WTC11 (cell line): ENCODE data around the gene TOM1L2. TPM values are rescaled to one million over a fixed set of nuclear protein-coding genes. Genes with fewer than 3 reads are reported as not detected.

ENCODE experiments used
- ATAC-seq: fragments of 200-7000 bp; cut with Tn5 transposase; 2 replicates; pipeline ENCODE4 v1.10.0; 2021; ENCODE audit warnings: mild to moderate bottlenecking, moderate library complexity
- CTCF ChIA-PET: fragments of 300-600 bp; sonication (Branson Sonifier 250); formaldehyde crosslinking; loops from one replicate; lab custom pipeline; 2021; ENCODE audit warnings: antibody characterized with exemption; lab: Charles Lee
- POLR2A ChIA-PET: fragments of 350-600 bp; sonication (Branson Sonifier 250); formaldehyde crosslinking; loops from one replicate; lab custom pipeline; 2021; ENCODE audit warnings: antibody characterized with exemption; lab: Charles Lee
- DNase-seq: peaks from one replicate; pipeline ENCODE4 v3.0.0; 2021; ENCODE audit warnings: low spot score
- H3K27ac Mint-ChIP-seq: 2 replicates; pipeline ENCODE4 v1.8.0; 2021; ENCODE audit warnings: mixed read lengths
- H3K27me3 Mint-ChIP-seq: 2 replicates; pipeline ENCODE4 v1.8.0; 2021; ENCODE audit warnings: low read depth, mild to moderate bottlenecking, moderate library complexity, mixed read lengths
- H3K36me3 Mint-ChIP-seq: 2 replicates; pipeline ENCODE4 v1.8.0; 2021; ENCODE audit warnings: mixed read lengths
- H3K4me1 Mint-ChIP-seq: 2 replicates; pipeline ENCODE4 v1.8.0; 2022; ENCODE audit warnings: mixed read lengths
- H3K4me3 Mint-ChIP-seq: 2 replicates; pipeline ENCODE4 v1.8.0; 2021; ENCODE audit warnings: mild to moderate bottlenecking, moderate library complexity, mixed read lengths
- H3K9me3 Mint-ChIP-seq: 2 replicates; pipeline ENCODE4 v1.8.0; 2021; ENCODE audit warnings: mixed read lengths
- ARID4B ChIP-seq: sonication (generic); formaldehyde crosslinking; IDR thresholded peaks from 2 replicates; pipeline ENCODE4 v1.8.0; 2023; ENCODE audit warnings: missing genetic modification reagents, mild to moderate bottlenecking, borderline replicate concordance
- E2F4 ChIP-seq: sonication (generic); formaldehyde crosslinking; IDR thresholded peaks from 2 replicates; pipeline ENCODE4 v1.8.1; 2022; ENCODE audit warnings: low read depth, mild to moderate bottlenecking, moderate library complexity, missing genetic modification reagents, borderline replicate concordance
- GTF2I ChIP-seq: fragments of 250-450 bp; sonication (Bioruptor Pico); conservative IDR thresholded peaks from 2 replicates; pipeline ENCODE4 v1.4.0; 2021; ENCODE audit warnings: mild to moderate bottlenecking
- IRF1 ChIP-seq: sonication (generic); formaldehyde crosslinking; IDR thresholded peaks from 2 replicates; pipeline ENCODE4 v1.8.0; 2023; ENCODE audit warnings: missing genetic modification reagents
- KAT7 ChIP-seq: sonication (generic); formaldehyde crosslinking; IDR thresholded peaks from 2 replicates; pipeline ENCODE4 v1.8.1; 2023; ENCODE audit warnings: missing genetic modification reagents, mild to moderate bottlenecking, borderline replicate concordance
- MLX ChIP-seq: sonication (generic); formaldehyde crosslinking; IDR thresholded peaks from 2 replicates; pipeline ENCODE4 v1.8.1; 2023; ENCODE audit warnings: mild to moderate bottlenecking, missing genetic modification reagents, moderate library complexity
- SOX15 ChIP-seq: fragments of 250-450 bp; sonication (Bioruptor Pico); IDR thresholded peaks from 2 replicates; pipeline ENCODE4 v1.9.0; 2021; ENCODE audit warnings: mild to moderate bottlenecking
- TEAD4 ChIP-seq: sonication (generic); formaldehyde crosslinking; IDR thresholded peaks from 2 replicates; pipeline ENCODE4 v1.8.0; 2022; ENCODE audit warnings: mild to moderate bottlenecking, missing genetic modification reagents
- ZNF138 ChIP-seq: sonication (generic); formaldehyde crosslinking; conservative IDR thresholded peaks from 2 replicates; pipeline ENCODE4 v1.8.1; 2022; ENCODE audit warnings: mild to moderate bottlenecking, moderate library complexity, missing genetic modification reagents
- ZNF232 ChIP-seq: sonication (generic); formaldehyde crosslinking; IDR thresholded peaks from 2 replicates; pipeline ENCODE4 v1.8.0; 2022; ENCODE audit warnings: mild to moderate bottlenecking, missing genetic modification reagents
- ZNF281 ChIP-seq: sonication (generic); formaldehyde crosslinking; IDR thresholded peaks from 2 replicates; pipeline ENCODE4 v1.8.0; 2023; ENCODE audit warnings: mild to moderate bottlenecking, missing genetic modification reagents
- total RNA-seq: library from RNA; stranded (reverse); gene quantifications from 3 replicates; pipeline ENCODE4 v1.2.3, GENCODE V29; 2021
- TF ChIP-seq, protein P1 (sequence below): fragments of 250-450 bp; sonication (Bioruptor Pico); IDR thresholded peaks from 2 replicates; pipeline ENCODE4 v2.1.2; 2022; ENCODE audit warnings: mild to moderate bottlenecking, moderate library complexity
- TF ChIP-seq, protein P2 (sequence below): sonication (generic); formaldehyde crosslinking; IDR thresholded peaks from 2 replicates; pipeline ENCODE4 v1.8.1; 2023; ENCODE audit warnings: mild to moderate bottlenecking, missing genetic modification reagents
- TF ChIP-seq, protein P3 (sequence below): fragments of 250-450 bp; sonication (Bioruptor Pico); IDR thresholded peaks from 2 replicates; pipeline ENCODE4 v1.9.0; 2021; ENCODE audit warnings: moderate library complexity, mild to moderate bottlenecking, inconsistent platforms, borderline replicate concordance

The TOM1L2 gene
- total RNA-seq, 1 experiment from 2014 or later = 6.4 TPM

- TF ChIP-seq, protein P1, sequence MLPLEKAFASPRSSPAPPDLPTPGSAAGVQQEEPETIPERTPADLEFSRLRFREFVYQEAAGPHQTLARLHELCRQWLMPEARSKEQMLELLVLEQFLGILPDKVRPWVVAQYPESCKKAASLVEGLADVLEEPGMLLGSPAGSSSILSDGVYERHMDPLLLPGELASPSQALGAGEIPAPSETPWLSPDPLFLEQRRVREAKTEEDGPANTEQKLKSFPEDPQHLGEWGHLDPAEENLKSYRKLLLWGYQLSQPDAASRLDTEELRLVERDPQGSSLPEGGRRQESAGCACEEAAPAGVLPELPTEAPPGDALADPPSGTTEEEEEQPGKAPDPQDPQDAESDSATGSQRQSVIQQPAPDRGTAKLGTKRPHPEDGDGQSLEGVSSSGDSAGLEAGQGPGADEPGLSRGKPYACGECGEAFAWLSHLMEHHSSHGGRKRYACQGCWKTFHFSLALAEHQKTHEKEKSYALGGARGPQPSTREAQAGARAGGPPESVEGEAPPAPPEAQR = no peak
- TF ChIP-seq, protein P2, sequence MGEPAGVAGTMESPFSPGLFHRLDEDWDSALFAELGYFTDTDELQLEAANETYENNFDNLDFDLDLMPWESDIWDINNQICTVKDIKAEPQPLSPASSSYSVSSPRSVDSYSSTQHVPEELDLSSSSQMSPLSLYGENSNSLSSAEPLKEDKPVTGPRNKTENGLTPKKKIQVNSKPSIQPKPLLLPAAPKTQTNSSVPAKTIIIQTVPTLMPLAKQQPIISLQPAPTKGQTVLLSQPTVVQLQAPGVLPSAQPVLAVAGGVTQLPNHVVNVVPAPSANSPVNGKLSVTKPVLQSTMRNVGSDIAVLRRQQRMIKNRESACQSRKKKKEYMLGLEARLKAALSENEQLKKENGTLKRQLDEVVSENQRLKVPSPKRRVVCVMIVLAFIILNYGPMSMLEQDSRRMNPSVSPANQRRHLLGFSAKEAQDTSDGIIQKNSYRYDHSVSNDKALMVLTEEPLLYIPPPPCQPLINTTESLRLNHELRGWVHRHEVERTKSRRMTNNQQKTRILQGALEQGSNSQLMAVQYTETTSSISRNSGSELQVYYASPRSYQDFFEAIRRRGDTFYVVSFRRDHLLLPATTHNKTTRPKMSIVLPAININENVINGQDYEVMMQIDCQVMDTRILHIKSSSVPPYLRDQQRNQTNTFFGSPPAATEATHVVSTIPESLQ (CRISPR knock-in tag) = no peak
- no peak for TF ChIP-seq ZNF138 (CRISPR knock-in tag)
Observed at GRCh38 chr17:17848311-17849082, 123.7 kb downstream of the TOM1L2 start (continued).

- H3K27me3 Mint-ChIP-seq = peaks cover 3% of the 10 kb centered on the region; the same call in 1 of the 2 replicates
- no peak overlapping the region for H3K4me3 Mint-ChIP-seq
- ATAC-seq (no peak), DNase-seq (no peak)
- H3K4me1 Mint-ChIP-seq = peaks cover 47% of the 10 kb centered on the region
- POLR2A ChIA-PET = interaction anchor here (1.2 kb wide), 1 partner anchor 12 kb away, joined by 3 read pairs; no protein-coding TSS in a partner anchor
- no peak overlapping the region for H3K27ac Mint-ChIP-seq
- H3K36me3 Mint-ChIP-seq = no peaks in the 10 kb centered on the region
- no peaks in the 10 kb centered on the region for H3K9me3 Mint-ChIP-seq
- CTCF ChIA-PET = interaction anchor here (0.9 to 1.6 kb wide), 4 partner anchors 10 to 35 kb away, joined by 3 to 4 read pairs (median 3); partner anchors contain the start of gene SREBF1
- TF ChIP-seq, protein P1 = no peak
- TF ChIP-seq TEAD4 (CRISPR knock-in tag) = no peak
- no peak for TF ChIP-seq ZNF232 (CRISPR knock-in tag)
- no peak for TF ChIP-seq ARID4B (CRISPR knock-in tag)
- no peak for TF ChIP-seq GTF2I (CRISPR knock-in tag)
- no peak for TF ChIP-seq E2F4 (CRISPR knock-in tag)
- TF ChIP-seq, protein P2 (CRISPR knock-in tag) = no peak
- no peak for TF ChIP-seq MLX
- no peak for TF ChIP-seq KAT7 (CRISPR knock-in tag)
- no peak for TF ChIP-seq IRF1 (CRISPR knock-in tag)
- no peak for TF ChIP-seq ZNF281 (CRISPR knock-in tag)
- no peak for TF ChIP-seq SOX15 (CRISPR knock-in tag)
- TF ChIP-seq, protein P3, sequence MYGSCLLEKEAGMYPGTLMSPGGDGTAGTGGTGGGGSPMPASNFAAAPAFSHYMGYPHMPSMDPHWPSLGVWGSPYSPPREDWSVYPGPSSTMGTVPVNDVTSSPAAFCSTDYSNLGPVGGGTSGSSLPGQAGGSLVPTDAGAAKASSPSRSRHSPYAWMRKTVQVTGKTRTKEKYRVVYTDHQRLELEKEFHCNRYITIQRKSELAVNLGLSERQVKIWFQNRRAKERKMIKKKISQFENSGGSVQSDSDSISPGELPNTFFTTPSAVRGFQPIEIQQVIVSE = no peak
Observed at GRCh38 chr17:17847726-17848125, 124.5 kb downstream of the TOM1L2 start.
